Dendritic cell treated with granulocyte-macrophage colony-stimulating factor and Interleukin-4, amounts not matched to agents 40 ng/mL and 50 ng/mL, for 4 days (primary cell): ENCODE data around the gene UGGT2.
"Not testable (repeated sequence)": the region's sequence is repeated elsewhere in the genome, so short reads cannot be mapped to it uniquely, and the experiment has no call there.

ENCODE experiments used
- H3K27ac Mint-ChIP-seq: one replicate; pipeline ENCODE4 v1.8.0; 2022; ENCODE audit warnings: mild to moderate bottlenecking, mixed read lengths
- H3K27me3 Mint-ChIP-seq: one replicate; pipeline ENCODE4 v1.8.0; 2022; ENCODE audit warnings: mild to moderate bottlenecking, mixed read lengths
- H3K36me3 Mint-ChIP-seq: one replicate; pipeline ENCODE4 v1.8.0; 2022; ENCODE audit warnings: low read depth, mixed read lengths
- H3K4me1 Mint-ChIP-seq: one replicate; pipeline ENCODE4 v1.8.0; 2022; ENCODE audit warnings: low read depth, mixed read lengths
- H3K4me3 Mint-ChIP-seq: one replicate; pipeline ENCODE4 v1.8.0; 2022; ENCODE audit warnings: mild to moderate bottlenecking, moderate library complexity, mixed read lengths
- H3K9me3 Mint-ChIP-seq: one replicate; pipeline ENCODE4 v1.8.0; 2022; ENCODE audit warnings: mixed read lengths
- intact Hi-C: fragments of 100-400 bp; cut with micrococcal nuclease; formaldehyde crosslinking; loops from one replicate; pipeline ENCODE4 v1.15.0; 2022

UGGT2 gene

DNA sequence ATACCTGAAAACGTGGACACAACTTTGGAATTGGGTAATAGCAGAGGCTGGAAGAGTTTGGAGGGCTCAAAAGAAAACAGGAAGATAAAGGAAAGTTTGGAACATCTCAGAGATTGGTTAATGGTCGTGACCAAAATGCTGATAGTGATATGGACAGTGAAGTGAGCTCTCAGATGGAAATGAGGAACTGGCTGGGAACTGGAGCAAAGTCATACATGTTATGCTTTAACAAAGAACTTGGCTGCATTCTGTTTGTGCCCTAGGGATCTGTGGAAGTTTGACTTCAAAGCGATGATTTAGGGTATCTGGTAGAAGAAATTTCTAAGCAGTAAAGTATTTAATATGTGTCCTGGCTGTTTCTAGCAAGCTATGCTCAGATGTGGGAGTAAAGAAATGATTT lies 240.1 kb downstream of the UGGT2 start:
- intact Hi-C loops, result no loop called here
- Mint-ChIP-seq H3K4me3 (no peak overlapping the region), H3K27ac (no peak overlapping the region), H3K9me3 (peaks cover 39% of the 10 kb centered on the region), H3K27me3 (no peaks in the 10 kb centered on the region), H3K4me1 (no peaks in the 10 kb centered on the region), H3K36me3 (peaks cover 20% of the 10 kb centered on the region)

DNA sequence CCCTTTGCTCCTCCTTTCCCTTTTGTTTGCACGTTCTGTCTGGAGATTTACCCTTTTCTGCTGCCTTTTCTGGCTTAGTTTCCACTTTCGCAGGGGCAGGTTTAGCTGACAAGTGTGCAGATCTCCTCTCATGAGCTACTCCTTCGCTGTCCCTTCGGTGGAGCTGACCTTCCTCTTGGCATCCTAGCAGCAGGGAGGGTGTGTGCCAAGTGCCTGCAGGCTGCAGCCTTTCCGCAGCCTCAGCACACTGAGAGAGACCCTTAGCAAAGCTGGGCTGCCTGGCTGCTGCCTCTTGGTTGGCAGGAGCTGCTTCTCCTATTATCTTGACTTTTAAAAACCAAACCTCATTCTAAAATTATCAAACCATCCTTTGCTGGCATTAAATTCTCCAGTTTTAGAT lies 243.8 kb downstream of the UGGT2 start:
- no peaks in the 10 kb centered on the region for H3K27me3 Mint-ChIP-seq

DNA sequence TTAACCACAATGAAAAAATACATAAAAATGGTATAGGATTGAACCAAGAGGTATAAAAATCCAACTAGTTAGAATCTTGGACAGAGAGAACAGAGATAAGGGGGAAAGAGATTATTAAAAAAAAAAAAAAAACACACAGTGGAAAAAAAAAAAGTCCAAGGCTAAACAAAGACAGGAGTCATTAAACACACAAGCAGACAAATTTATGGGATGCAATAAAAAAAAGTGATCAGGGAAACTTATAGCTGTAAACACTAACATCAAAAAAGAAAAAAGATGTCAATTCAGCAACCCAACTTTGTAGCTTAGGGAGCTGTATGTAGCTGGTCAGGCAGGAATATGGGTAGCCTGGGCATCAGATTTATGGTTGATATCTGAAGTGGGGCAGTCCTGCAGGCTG lies 247.3 kb downstream of the UGGT2 start:
- no peak overlapping the region for H3K4me3 Mint-ChIP-seq
- H3K27me3 Mint-ChIP-seq, result no peaks in the 10 kb centered on the region
- peaks cover 5% of the 10 kb centered on the region for H3K4me1 Mint-ChIP-seq
- peaks cover 50% of the 10 kb centered on the region for H3K9me3 Mint-ChIP-seq
- no peak overlapping the region for H3K27ac Mint-ChIP-seq
- peaks cover 20% of the 10 kb centered on the region for H3K36me3 Mint-ChIP-seq
- intact Hi-C loops, result no loop called here

More for the DNA sequence above, 243.8 kb downstream of the UGGT2 start:
- Mint-ChIP-seq H3K9me3 (peaks cover 57% of the 10 kb centered on the region), H3K4me1 (no peaks in the 10 kb centered on the region), H3K27ac (no peak overlapping the region), H3K4me3 (no peak overlapping the region), H3K36me3 (peaks cover 20% of the 10 kb centered on the region)
- intact Hi-C loops, result no loop called here

DNA sequence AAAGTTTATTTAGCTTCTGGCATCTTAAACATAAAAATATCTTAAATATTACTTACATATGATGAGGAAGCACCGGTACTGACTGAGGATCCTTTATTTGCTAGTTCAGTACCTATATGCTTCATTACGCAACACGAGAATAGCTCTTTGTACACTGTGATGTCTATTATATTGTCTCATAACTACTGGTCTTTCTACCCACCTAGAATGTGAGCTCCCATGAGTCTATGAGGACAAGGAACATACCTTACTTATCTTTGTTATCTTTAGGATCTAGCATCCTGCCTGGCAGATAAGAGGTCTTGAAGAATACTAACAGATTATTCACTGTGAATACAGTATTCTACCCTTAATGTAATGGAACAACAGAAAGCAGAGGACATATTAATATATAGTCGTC lies 251.4 kb downstream of the UGGT2 start:
- H3K36me3 Mint-ChIP-seq, result peaks cover 17% of the 10 kb centered on the region
- no peaks in the 10 kb centered on the region for H3K27me3 Mint-ChIP-seq
- intact Hi-C loops, result no loop called here
- no peak overlapping the region for H3K4me3 Mint-ChIP-seq
- H3K9me3 Mint-ChIP-seq, result peaks cover 28% of the 10 kb centered on the region
- peaks cover 5% of the 10 kb centered on the region for H3K4me1 Mint-ChIP-seq
- no peak overlapping the region for H3K27ac Mint-ChIP-seq

DNA sequence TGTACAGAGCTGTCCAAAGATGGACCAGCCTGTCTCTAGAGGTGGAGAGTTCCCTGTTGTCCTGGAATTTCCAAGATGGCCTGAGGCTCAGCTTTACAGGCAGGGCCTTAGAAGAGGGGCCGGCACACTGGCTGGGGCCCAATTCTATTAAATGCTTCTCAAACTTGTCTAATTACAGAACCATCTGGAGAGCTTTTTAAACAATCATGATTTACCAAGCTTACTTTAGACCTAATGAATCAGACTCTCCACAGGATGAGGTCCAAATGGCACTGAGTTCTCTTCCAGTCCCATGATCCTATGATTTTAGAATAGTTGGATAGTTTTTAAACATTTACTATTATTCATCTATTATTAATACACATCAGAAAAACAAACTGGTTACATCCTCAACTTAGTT lies 252.8 kb downstream of the UGGT2 start:
- intact Hi-C loops, result no loop called here
- H3K4me1 Mint-ChIP-seq, result peaks cover 5% of the 10 kb centered on the region
- H3K4me3 Mint-ChIP-seq, result no peak overlapping the region
- peaks cover 14% of the 10 kb centered on the region for H3K36me3 Mint-ChIP-seq
- no peak overlapping the region for H3K27ac Mint-ChIP-seq
- H3K27me3 Mint-ChIP-seq, result no peaks in the 10 kb centered on the region
- peaks cover 18% of the 10 kb centered on the region for H3K9me3 Mint-ChIP-seq

DNA sequence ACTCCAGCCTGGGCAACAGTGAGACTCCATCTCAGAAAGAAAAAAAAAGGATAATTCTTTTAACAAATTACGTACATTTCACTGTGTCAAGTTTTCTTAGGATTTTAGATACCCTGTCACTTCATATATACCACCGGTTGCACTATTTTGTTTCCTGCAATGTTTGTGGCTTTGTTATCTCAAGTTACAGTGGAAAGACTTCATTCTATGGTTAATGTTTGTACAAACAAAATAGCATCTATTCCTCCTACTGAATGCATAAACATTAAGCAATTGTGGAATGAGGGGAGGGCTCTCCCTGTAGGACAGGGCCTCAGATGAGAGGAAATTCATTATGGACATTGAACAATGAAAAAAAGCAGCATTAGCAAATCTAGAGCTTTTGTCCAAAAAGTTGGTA lies 256.2 kb downstream of the UGGT2 start:
- Mint-ChIP-seq H3K27me3 (no peaks in the 10 kb centered on the region), H3K9me3 (no peaks in the 10 kb centered on the region), H3K4me1 (no peaks in the 10 kb centered on the region), H3K36me3 (peaks cover 45% of the 10 kb centered on the region), H3K4me3 (no peak overlapping the region), H3K27ac (no peak overlapping the region)
- intact Hi-C loops, result no loop called here

DNA sequence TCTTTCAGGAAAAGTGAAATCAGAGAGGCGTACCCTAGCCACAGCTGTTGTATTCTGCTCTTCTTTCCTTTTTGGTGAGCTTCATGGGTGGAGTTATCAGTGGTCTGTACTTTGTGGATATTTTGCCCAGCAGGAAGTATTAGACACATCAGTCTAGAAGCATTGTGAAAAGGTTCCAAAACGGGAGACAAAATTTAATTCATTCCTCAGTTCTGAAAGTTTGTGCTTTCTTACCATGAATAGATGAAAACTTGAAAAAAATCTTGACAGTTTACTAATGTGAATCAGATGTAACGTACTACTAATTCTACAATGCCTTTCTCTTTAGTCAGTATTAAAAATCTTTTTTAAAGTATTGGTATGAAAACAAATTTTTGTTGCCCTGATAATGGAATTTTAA lies 259.4 kb downstream of the UGGT2 start:
- H3K27me3 Mint-ChIP-seq, result no peaks in the 10 kb centered on the region
- peaks cover 45% of the 10 kb centered on the region for H3K36me3 Mint-ChIP-seq
- H3K27ac Mint-ChIP-seq, result no peak overlapping the region
- no peaks in the 10 kb centered on the region for H3K4me1 Mint-ChIP-seq
- intact Hi-C loops, result no loop called here
- no peak overlapping the region for H3K4me3 Mint-ChIP-seq
- no peaks in the 10 kb centered on the region for H3K9me3 Mint-ChIP-seq

- intact Hi-C loops, result no loop called here
- H3K4me1 Mint-ChIP-seq, result no peaks in the 10 kb centered on the region
- no peak overlapping the region for H3K27ac Mint-ChIP-seq
- H3K27me3 Mint-ChIP-seq, result no peaks in the 10 kb centered on the region
- H3K36me3 Mint-ChIP-seq, result peaks cover 45% of the 10 kb centered on the region
- no peaks in the 10 kb centered on the region for H3K9me3 Mint-ChIP-seq
- no peak overlapping the region for H3K4me3 Mint-ChIP-seq
These were observed 260.1 kb downstream of the UGGT2 start for GRCh38 chr13:95793018-95793555.

GRCh38 chr13:95791084-95791722 lies 262.0 kb downstream of the UGGT2 start:
- H3K4me1 Mint-ChIP-seq, result no peaks in the 10 kb centered on the region
- H3K4me3 Mint-ChIP-seq, result no peak overlapping the region
- no peaks in the 10 kb centered on the region for H3K27me3 Mint-ChIP-seq
- H3K27ac Mint-ChIP-seq, result no peak overlapping the region
- no peaks in the 10 kb centered on the region for H3K9me3 Mint-ChIP-seq
- intact Hi-C loops, result no loop called here
- H3K36me3 Mint-ChIP-seq, result peaks cover 36% of the 10 kb centered on the region

DNA sequence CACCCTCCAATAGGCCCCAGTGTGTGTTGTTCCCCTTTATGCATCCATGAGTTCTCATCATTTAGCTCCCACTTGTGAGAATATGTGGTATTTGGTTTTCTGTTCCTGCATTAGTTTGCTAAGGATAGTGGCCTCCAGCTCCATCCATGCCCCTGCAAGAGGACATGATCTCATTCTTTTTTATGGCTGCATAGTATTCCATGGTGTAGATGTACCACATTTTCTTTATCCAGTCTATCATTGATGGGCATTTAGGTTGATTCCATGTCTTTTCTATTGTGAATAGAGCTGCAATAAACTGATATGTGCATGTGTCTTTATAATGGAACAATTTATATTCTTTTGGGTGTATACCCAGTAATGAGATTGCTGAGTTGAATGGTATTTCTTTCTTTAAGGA lies 263.9 kb downstream of the UGGT2 start:
- H3K27me3 Mint-ChIP-seq, H3K4me1 Mint-ChIP-seq, H3K9me3 Mint-ChIP-seq, intact Hi-C loops, H3K4me3 Mint-ChIP-seq, H3K27ac Mint-ChIP-seq: not testable (repeated sequence)
- peaks cover 20% of the 10 kb centered on the region for H3K36me3 Mint-ChIP-seq

DNA sequence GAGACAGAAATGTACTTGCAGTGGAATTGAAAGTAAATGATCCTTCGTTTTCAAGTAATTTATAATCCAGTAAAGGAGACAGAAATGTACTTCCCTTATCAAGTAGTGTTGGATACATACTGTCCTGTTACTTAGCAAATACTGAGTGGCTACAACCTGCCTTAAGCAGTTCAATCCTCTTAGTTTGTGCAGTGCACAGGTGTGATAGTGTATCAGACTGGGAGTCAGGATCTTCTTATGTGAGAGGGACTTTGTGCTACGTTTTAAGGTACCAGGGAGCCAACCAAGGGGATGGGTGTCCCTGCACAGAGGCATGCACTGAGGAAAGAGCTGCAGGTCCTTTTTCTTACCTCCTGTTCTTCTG lies 265.1 kb downstream of the UGGT2 start:
- Mint-ChIP-seq H3K4me3 (no peak overlapping the region), H3K4me1 (no peaks in the 10 kb centered on the region)

GRCh38 chr13:95787356-95788099 lies 265.7 kb downstream of the UGGT2 start:
- peaks cover 2% of the 10 kb centered on the region for H3K36me3 Mint-ChIP-seq

More for the DNA sequence above, 265.1 kb downstream of the UGGT2 start:
- intact Hi-C loops, result no loop called here
- Mint-ChIP-seq H3K27me3 (no peaks in the 10 kb centered on the region), H3K9me3 (no peaks in the 10 kb centered on the region), H3K36me3 (peaks cover 7% of the 10 kb centered on the region), H3K27ac (no peak overlapping the region)

DNA sequence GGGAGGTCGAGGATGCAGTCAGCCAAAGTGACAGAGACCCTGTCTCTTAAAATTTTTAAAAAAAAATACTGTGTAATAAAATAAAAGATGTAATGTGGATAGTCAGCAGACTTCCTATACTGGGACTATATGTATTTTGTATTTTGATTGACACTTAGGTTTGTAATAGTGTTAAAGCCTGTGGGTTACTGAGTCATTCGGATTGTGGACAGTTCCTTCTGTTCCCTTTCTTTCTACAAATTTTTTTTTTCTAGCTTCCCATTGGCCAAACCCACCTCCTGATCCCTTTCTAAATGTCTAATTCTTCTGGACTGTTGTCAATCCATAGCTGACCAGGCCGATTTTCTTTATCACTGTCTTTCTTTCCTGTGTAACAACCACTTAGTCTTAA lies 268.3 kb downstream of the UGGT2 start:
- no peak overlapping the region for H3K4me3 Mint-ChIP-seq
- H3K27ac Mint-ChIP-seq, result no peak overlapping the region

More at GRCh38 chr13:95787356-95788099, 265.7 kb downstream of the UGGT2 start:
- intact Hi-C loops, result no loop called here
- Mint-ChIP-seq H3K9me3 (no peaks in the 10 kb centered on the region), H3K27me3 (no peaks in the 10 kb centered on the region), H3K4me3 (no peak overlapping the region), H3K4me1 (no peaks in the 10 kb centered on the region), H3K27ac (no peak overlapping the region)

DNA sequence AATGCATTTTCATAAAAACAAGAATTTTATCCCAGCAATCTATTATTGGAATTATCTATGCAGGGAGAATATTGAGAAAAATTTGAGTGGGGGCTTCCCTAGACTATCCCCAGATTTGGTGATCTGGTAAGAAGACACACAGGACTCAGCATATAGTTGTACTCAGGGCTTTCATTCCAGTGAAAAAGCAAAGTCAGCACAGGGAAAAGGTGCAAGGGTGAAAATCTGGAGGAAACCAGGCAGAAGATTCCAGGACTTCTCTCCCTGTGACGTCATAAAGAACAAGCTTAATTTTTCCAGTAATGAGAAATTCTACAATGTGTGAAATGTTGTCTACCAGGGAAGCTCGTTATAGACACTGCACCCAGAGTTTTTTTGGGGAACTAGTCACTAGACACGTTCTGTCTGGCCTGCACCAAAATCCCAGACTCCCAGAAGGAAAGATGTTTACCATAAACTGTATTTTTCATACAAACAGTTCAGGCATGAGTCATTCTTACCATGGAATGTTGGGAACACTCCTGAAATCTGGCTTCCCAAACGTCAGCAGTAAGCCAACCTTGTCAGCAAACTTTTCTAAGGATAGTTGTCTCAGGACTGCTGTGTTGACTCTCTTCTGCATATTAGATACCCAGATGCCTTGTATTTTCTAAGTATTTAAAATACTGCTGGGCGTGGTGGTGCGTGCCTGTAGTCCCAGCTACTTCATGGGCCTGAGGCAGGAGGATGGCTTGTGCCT lies 268.9 kb downstream of the UGGT2 start:
- no peaks in the 10 kb centered on the region for H3K36me3 Mint-ChIP-seq
- intact Hi-C loops, result no loop called here
- no peaks in the 10 kb centered on the region for H3K27me3 Mint-ChIP-seq
- H3K4me3 Mint-ChIP-seq, result no peak overlapping the region
- H3K4me1 Mint-ChIP-seq, result no peaks in the 10 kb centered on the region
- no peaks in the 10 kb centered on the region for H3K9me3 Mint-ChIP-seq
- no peak overlapping the region for H3K27ac Mint-ChIP-seq

More for the DNA sequence above, 268.3 kb downstream of the UGGT2 start:
- Mint-ChIP-seq H3K4me1 (no peaks in the 10 kb centered on the region), H3K27me3 (no peaks in the 10 kb centered on the region), H3K9me3 (no peaks in the 10 kb centered on the region), H3K36me3 (no peaks in the 10 kb centered on the region)
- intact Hi-C loops, result no loop called here
